Stimulated activated CD8-positive, alpha-beta memory T cell treated with anti-CD3 and anti-CD28 coated beads, Interleukin-4, amount 100 ng/mL, for 24 hours (primary cell): ENCODE measurements around the gene UBXN1.

Source experiments
- DNase-seq: peaks from one replicate; pipeline ENCODE4 v3.0.0-alpha.2; 2020; ENCODE audit warnings: low read depth

The UBXN1 gene

GRCh38 chr11:62678770-62679696 is at the start of gene UBXN1:
UBXN1 (minus strand) TSS chr11:62679073; CDS start chr11:62678923, 150 bp downstream.
- DNase-seq: peak; percentile 83

- DNase-seq: peak; percentile 67
Measured at GRCh38 chr11:62728171-62728988, 49.5 kb upstream of the UBXN1 start, which contains the start of gene TTC9C. TTC9C (plus strand) TSS chr11:62728486; CDS start chr11:62728849, 363 bp downstream.

GRCh38 chr11:62727872-62728170 is 48.9 kb upstream of the UBXN1 start:
- peak; percentile 63 for DNase-seq

GRCh38 chr11:62727165-62727871 is 48.4 kb upstream of the UBXN1 start, which contains the start of gene HNRNPUL2:
HNRNPUL2 (minus strand) TSS chr11:62727457; CDS start chr11:62727156, 301 bp downstream.
- DNase-seq: peak; percentile 98

- no peak for DNase-seq
Measured at GRCh38 chr11:62726915-62727164, 48.0 kb upstream of the UBXN1 start.

- no peak for DNase-seq
Measured at GRCh38 chr11:62726156-62726914, 47.5 kb upstream of the UBXN1 start.

- no peak for DNase-seq
Measured at GRCh38 chr11:62725646-62726045, 46.8 kb upstream of the UBXN1 start.

GRCh38 chr11:62724171-62724570 is 45.3 kb upstream of the UBXN1 start:
- no peak for DNase-seq

- DNase-seq: no peak
Measured at GRCh38 chr11:62721994-62722393, 43.1 kb upstream of the UBXN1 start.

GRCh38 chr11:62719302-62719978 is 40.6 kb upstream of the UBXN1 start:
- DNase-seq: no peak

GRCh38 chr11:62716816-62717215 is 37.9 kb upstream of the UBXN1 start:
- DNase-seq: no peak

GRCh38 chr11:62716206-62716605 is 37.3 kb upstream of the UBXN1 start:
- no peak for DNase-seq

GRCh38 chr11:62715150-62716130 is 36.6 kb upstream of the UBXN1 start:
- no peak for DNase-seq

- DNase-seq: no peak
Measured at GRCh38 chr11:62713343-62713742, 34.5 kb upstream of the UBXN1 start.

- no peak for DNase-seq
Measured at GRCh38 chr11:62712861-62713260, 34.0 kb upstream of the UBXN1 start.

GRCh38 chr11:62712276-62712812 is 33.5 kb upstream of the UBXN1 start:
- DNase-seq: no peak

- DNase-seq: no peak
Measured at GRCh38 chr11:62710001-62710345, 31.1 kb upstream of the UBXN1 start.

- peak; percentile 91 for DNase-seq
Measured at GRCh38 chr11:62709247-62710000, 30.6 kb upstream of the UBXN1 start.

GRCh38 chr11:62708793-62709192 is 29.9 kb upstream of the UBXN1 start:
- no peak for DNase-seq
